Transverse colon (tissue), 4 donors: ENCODE results near the gene AFAP1L2. TPM values are rescaled to one million over a fixed set of nuclear protein-coding genes. Genes with fewer than 3 reads are reported as not detected.
A peak's percentile ranks its signal among the peaks of the same experiment; 100 is the strongest.

Experiments used
- DNase-seq: peaks from one replicate; pipeline ENCODE4 v3.0.0-alpha.2; 2019
- H3K27ac ChIP-seq, 4 donors: fragments of 200-600 bp; sonication (generic); 2 replicates each; pipeline ENCODE4 v1.5.1; 2016 to 2018; ENCODE audit warnings: inconsistent platforms in 4 of 4
- H3K27me3 ChIP-seq: fragments of 200-600 bp; sonication (generic); 2 replicates; pipeline ENCODE4 v1.5.1; 2017; ENCODE audit warnings: inconsistent platforms
- H3K36me3 ChIP-seq, 4 donors: fragments of 200-600 bp; sonication (generic); 2 replicates each; pipeline ENCODE4 v1.5.1; 2017 to 2019; ENCODE audit warnings: inconsistent platforms in 4 of 4
- H3K4me1 ChIP-seq, 4 donors: fragments of 200-600 bp; sonication (generic); 2 replicates each; pipeline ENCODE4 v1.5.1; 2017 to 2020; ENCODE audit warnings: inconsistent platforms in 4 of 4
- H3K4me3 ChIP-seq, 4 donors: fragments of 200-600 bp; sonication (generic); 1 replicate in 1 of 4; 2 replicates in 3 of 4; pipeline versions ENCODE4 v1.5.1 to v1.6.1; 2017 to 2019; ENCODE audit warnings: inconsistent platforms in 4 of 4
- H3K9me3 ChIP-seq, 2 donors: fragments of 200-600 bp; sonication (generic); 2 replicates each; pipeline ENCODE4 v1.5.1; 2017 to 2019; ENCODE audit warnings: inconsistent platforms in 2 of 2
- CTCF ChIP-seq, 5 experiments: fragments of 200-600 bp in 3 of 5; fragments of 450-650 bp in 2 of 5; sonication (generic) in 3 of 5; IDR thresholded peaks; 1 replicate in 2 of 5; 2 replicates in 3 of 5; pipeline ENCODE4 v1.5.1; 2016 to 2017; ENCODE audit warnings: antibody characterized with exemption in 5 of 5, inconsistent platforms in 3 of 5, mild to moderate bottlenecking in 2 of 5, moderate library complexity in 1 of 5
- EP300 ChIP-seq: sonication (generic); formaldehyde crosslinking; IDR thresholded peaks from one replicate; pipeline ENCODE4 v1.6.1; 2017; ENCODE audit warnings: antibody characterized with exemption, low read depth
- POLR2A ChIP-seq: fragments of 450-650 bp; IDR thresholded peaks from one replicate; pipeline ENCODE4 v1.6.1; 2016; ENCODE audit warnings: antibody characterized with exemption, mild to moderate bottlenecking, moderate library complexity
- POLR2AphosphoS5 ChIP-seq, 3 donors: sonication (generic); formaldehyde crosslinking; IDR thresholded peaks; one replicate each; pipeline ENCODE4 v1.6.1; 2016; ENCODE audit warnings: antibody characterized with exemption in 3 of 3
- WGBS, 2 donors: methylation state at CpG; one replicate each; pipeline ENCODE4 v1.1.5; 2018; ENCODE audit warnings: low coverage in 1 of 2; 5-methylcytosine and 5-hydroxymethylcytosine counted together
- in situ Hi-C, 4 donors: fragments of 200-750 bp; cut with MboI; loops; one replicate each; pipeline versions ENCODE4 v1.15.0 to v1.15.1; 2017; ENCODE audit warnings: low sequenced_read_pairs in 3 of 4, low pct_ligation_motif_present in 1 of 4, low pct_unique_long_range_greater_than_20kb in 1 of 4
- intact Hi-C: fragments of 100-400 bp; cut with DNase I; formaldehyde crosslinking; loops from one replicate; pipeline ENCODE4 v1.15.1; 2023; ENCODE audit warnings: low total_unique reads
- total RNA-seq, 4 donors: library from RNA; depleted of rRNA; stranded (reverse); fragments of >200 nt; gene quantifications; one replicate each; pipeline ENCODE4 v1.1.0, GENCODE V29; 2016

Gene AFAP1L2
- total RNA-seq, 4 donors from 2014 or later, result 12.2 to 42.6 (median 13.2) TPM

- Histone ChIP-seq H3K9me3 (no peaks in the 10 kb centered on the region), H3K27me3 (no peaks in the 10 kb centered on the region), H3K27ac (no peak overlapping the region), H3K4me3 (no peak overlapping the region), H3K4me1 (peaks cover 0 to 22% (median 10%) of the 10 kb centered on the region in 4 donors), H3K36me3 (no peaks in the 10 kb centered on the region)
- no peak for DNase-seq
- intact Hi-C loops (no loop called here), in situ Hi-C loops (no loop called here)
- TF ChIP-seq POLR2AphosphoS5 (IDR thresholded peaks at IDR 0.05), result no peak
- TF ChIP-seq CTCF (IDR thresholded peaks at IDR 0.05), result no peak
- no peak for TF ChIP-seq POLR2A
- TF ChIP-seq EP300, result no peak
- 74 to 90% methylated on average over 4 of the region's 4 CpGs for WGBS, 2 donors
Observed at GRCh38 chr10:114262496-114262895, 141.8 kb downstream of the AFAP1L2 start.

GRCh38 chr10:114261076-114261475 is 143.2 kb downstream of the AFAP1L2 start:
- TF ChIP-seq CTCF (IDR thresholded peaks at IDR 0.05) (no peak), EP300 (no peak), POLR2A (no peak), POLR2AphosphoS5 (IDR thresholded peaks at IDR 0.05) (no peak)
- Histone ChIP-seq H3K4me1 (peaks cover 0 to 17% (median 10%) of the 10 kb centered on the region in 4 donors), H3K4me3 (no peak overlapping the region), H3K27me3 (no peaks in the 10 kb centered on the region), H3K27ac (peak overlapping the region in 1 of 4 donors; percentile 44), H3K36me3 (no peaks in the 10 kb centered on the region), H3K9me3 (no peaks in the 10 kb centered on the region)
- WGBS, 2 donors, result 67% methylated on average over 2 of the region's 2 CpGs; no CpG with 5 or more reads in 1 of the 2 donors
- DNase-seq, result no peak
- intact Hi-C loops, result no loop called here
- in situ Hi-C loops, result no loop called here

GRCh38 chr10:114260366-114260765 is 143.9 kb downstream of the AFAP1L2 start:
- H3K4me3 ChIP-seq, result no peak overlapping the region
- WGBS, 2 donors, result 88% methylated on average over 5 of the region's 5 CpGs; no CpG with 5 or more reads in 1 of the 2 donors
- peak overlapping the region; percentile 1 to 47 (median 42) for H3K27ac ChIP-seq
- intact Hi-C loops, result no loop called here
- no peak for TF ChIP-seq POLR2AphosphoS5 (IDR thresholded peaks at IDR 0.05)
- TF ChIP-seq POLR2A, result no peak
- TF ChIP-seq CTCF (IDR thresholded peaks at IDR 0.05), result no peak
- no peak for TF ChIP-seq EP300
- in situ Hi-C loops, result no loop called here
- peaks cover 0 to 17% (median 10%) of the 10 kb centered on the region in 4 donors for H3K4me1 ChIP-seq
- DNase-seq, result no peak
- H3K36me3 ChIP-seq, result no peaks in the 10 kb centered on the region
- no peaks in the 10 kb centered on the region for H3K27me3 ChIP-seq
- H3K9me3 ChIP-seq, result no peaks in the 10 kb centered on the region

- Histone ChIP-seq H3K27ac (peak overlapping the region; percentile 1 to 58 (median 42)), H3K4me3 (no peak overlapping the region), H3K9me3 (no peaks in the 10 kb centered on the region), H3K27me3 (no peaks in the 10 kb centered on the region), H3K36me3 (no peaks in the 10 kb centered on the region), H3K4me1 (peaks cover 0 to 17% (median 10%) of the 10 kb centered on the region in 4 donors)
- intact Hi-C loops (no loop called here), in situ Hi-C loops (no loop called here)
- DNase-seq, result no peak
- TF ChIP-seq EP300, result no peak
- no peak for TF ChIP-seq POLR2A
- TF ChIP-seq POLR2AphosphoS5 (IDR thresholded peaks at IDR 0.05), result peak in 2 of 3 donors; percentile 19 to 46
- WGBS, 2 donors, result 67 to 68% methylated on average over 1 to 10 of the region's 10 CpGs
Observed at GRCh38 chr10:114259824-114260223, 144.5 kb downstream of the AFAP1L2 start.
